H9 (cell line): ENCODE measurements around the gene RAB1A. TPM values are rescaled to one million over a fixed set of nuclear protein-coding genes. Genes with fewer than 3 reads are reported as not detected.

Source experiments
- DNase-seq: peaks from one replicate; pipeline ENCODE4 v3.0.0-alpha.2; 2017
- H2AFZ ChIP-seq: one replicate; pipeline ENCODE4 v1.6.1; 2013; ENCODE audit warnings: mild to moderate bottlenecking, low read length, control low read depth, moderate library complexity
- H2AK5ac ChIP-seq: 2 replicates; pipeline ENCODE4 v1.6.1; 2013; ENCODE audit warnings: low read length, control low read depth, mixed read lengths; ENCODE audit not compliant: insufficient read length
- H2BK120ac ChIP-seq: one replicate; pipeline ENCODE4 v1.6.1; 2013; ENCODE audit warnings: low read depth, mild to moderate bottlenecking, low read length, control low read depth, inconsistent platforms; ENCODE audit not compliant: poor library complexity, severe bottlenecking
- H2BK12ac ChIP-seq: 2 replicates; pipeline ENCODE4 v1.6.1; 2013; ENCODE audit warnings: low read length, control low read depth, mixed read lengths, low read depth; ENCODE audit not compliant: insufficient read length
- H2BK15ac ChIP-seq: 2 replicates; pipeline ENCODE4 v1.6.1; 2013; ENCODE audit warnings: low read depth, low read length, control low read depth
- H2BK20ac ChIP-seq: one replicate; pipeline ENCODE4 v1.6.1; 2013; ENCODE audit warnings: low read depth, mild to moderate bottlenecking, low read length, control low read depth, inconsistent platforms; ENCODE audit not compliant: poor library complexity, severe bottlenecking
- H2BK5ac ChIP-seq: 2 replicates; pipeline ENCODE4 v1.6.1; 2013; ENCODE audit warnings: low read length, control low read depth, mixed read lengths; ENCODE audit not compliant: insufficient read length
- H3K14ac ChIP-seq: 2 replicates; pipeline ENCODE4 v1.6.1; 2013; ENCODE audit warnings: low read length, control low read depth; ENCODE audit not compliant: insufficient read depth
- H3K18ac ChIP-seq: 2 replicates; pipeline ENCODE4 v1.6.1; 2013; ENCODE audit warnings: low read depth, mild to moderate bottlenecking, mixed read lengths, low read length, control low read depth; ENCODE audit not compliant: insufficient read length
- H3K23ac ChIP-seq: 2 replicates; pipeline ENCODE4 v1.6.1; 2013; ENCODE audit warnings: low read length, control low read depth, mixed read lengths, low read depth; ENCODE audit not compliant: insufficient read length
- H3K23me2 ChIP-seq: 2 replicates; pipeline ENCODE4 v1.6.1; 2013; ENCODE audit warnings: low read depth, mild to moderate bottlenecking, mixed read lengths, low read length, control low read depth; ENCODE audit not compliant: insufficient read length, poor library complexity, severe bottlenecking
- H3K27ac ChIP-seq: 2 replicates; pipeline ENCODE4 v1.5.1; 2013; ENCODE audit warnings: low read length, control low read depth, mixed read lengths, low read depth; ENCODE audit not compliant: insufficient read length
- H3K27me3 ChIP-seq: 2 replicates; pipeline ENCODE4 v1.6.1; 2013; ENCODE audit warnings: low read length, control low read depth, inconsistent platforms; ENCODE audit not compliant: insufficient read depth
- H3K4ac ChIP-seq: 2 replicates; pipeline ENCODE4 v1.6.1; 2013; ENCODE audit warnings: low read depth, mild to moderate bottlenecking, control low read depth, inconsistent platforms, low read length, moderate library complexity
- H3K4me1 ChIP-seq: 2 replicates; pipeline ENCODE4 v1.6.1; 2013; ENCODE audit warnings: low read length, control low read depth, inconsistent platforms; ENCODE audit not compliant: insufficient read depth
- H3K4me2 ChIP-seq: 2 replicates; pipeline ENCODE4 v1.6.1; 2013; ENCODE audit warnings: low read length, control low read depth, mixed read lengths; ENCODE audit not compliant: insufficient read length, insufficient read depth
- H3K56ac ChIP-seq: 2 replicates; pipeline ENCODE4 v1.6.1; 2013; ENCODE audit warnings: low read depth, mild to moderate bottlenecking, mixed read lengths, low read length, control low read depth; ENCODE audit not compliant: insufficient read length
- H3K79me1 ChIP-seq: 2 replicates; pipeline ENCODE4 v1.6.1; 2013; ENCODE audit warnings: low read depth, mild to moderate bottlenecking, moderate library complexity, low read length, control low read depth, inconsistent platforms; ENCODE audit not compliant: insufficient read depth, poor library complexity, severe bottlenecking
- H3K79me2 ChIP-seq: 2 replicates; pipeline ENCODE4 v1.6.1; 2013; ENCODE audit warnings: low read length, control low read depth, inconsistent platforms; ENCODE audit not compliant: insufficient read depth
- H3K9ac ChIP-seq: 2 replicates; pipeline ENCODE4 v1.6.1; 2013; ENCODE audit warnings: low read length, control low read depth, mixed read lengths; ENCODE audit not compliant: insufficient read length; ENCODE audit errors: extremely low read depth
- H3K9me3 ChIP-seq: one replicate; pipeline ENCODE4 v1.6.1; 2013; ENCODE audit warnings: low read depth, low read length, inconsistent platforms; ENCODE audit not compliant: control insufficient read depth
- H3T11ph ChIP-seq: one replicate; pipeline ENCODE4 v1.6.1; 2013; ENCODE audit warnings: mild to moderate bottlenecking, low read length, control low read depth, inconsistent platforms
- H4K20me1 ChIP-seq: one replicate; pipeline ENCODE4 v1.6.1; 2013; ENCODE audit not compliant: control insufficient read depth, insufficient read length, insufficient read depth
- H4K5ac ChIP-seq: 2 replicates; pipeline ENCODE4 v1.6.1; 2013; ENCODE audit warnings: low read depth, mild to moderate bottlenecking, mixed read lengths, low read length, control low read depth; ENCODE audit not compliant: insufficient read length
- H4K8ac ChIP-seq: replicated peaks from 2 replicates; pipeline ENCODE4 v1.6.1; 2013; ENCODE audit warnings: low read length, control low read depth, mixed read lengths, low read depth; ENCODE audit not compliant: insufficient read length
- H4K91ac ChIP-seq: 2 replicates; pipeline ENCODE4 v1.6.1; 2013; ENCODE audit warnings: low read depth, mild to moderate bottlenecking, moderate library complexity, mixed read lengths, low read length, control low read depth; ENCODE audit not compliant: insufficient read length
- H3K27ac Mint-ChIP-seq, 3 experiments: 2 replicates in 2 of 3; 3 replicates in 1 of 3; pipeline ENCODE4 v1.8.0; 2020 to 2021; ENCODE audit warnings: mixed read lengths in 3 of 3, mild to moderate bottlenecking in 1 of 3, moderate library complexity in 1 of 3
- H3K27me3 Mint-ChIP-seq: 2 replicates; pipeline ENCODE4 v1.8.0; 2021; ENCODE audit warnings: low read depth, mild to moderate bottlenecking, moderate library complexity, mixed read lengths
- H3K36me3 Mint-ChIP-seq, 3 experiments: 2 replicates in 2 of 3; 3 replicates in 1 of 3; pipeline ENCODE4 v1.8.0; 2020 to 2021; ENCODE audit warnings: low read depth in 3 of 3, mixed read lengths in 3 of 3; ENCODE audit not compliant: insufficient read depth in 1 of 3
- H3K4me1 Mint-ChIP-seq, 2 experiments: 2 replicates each; pipeline ENCODE4 v1.8.0; 2020; ENCODE audit warnings: mixed read lengths in 2 of 2
- H3K4me3 Mint-ChIP-seq, 2 experiments: 2 replicates in 1 of 2; 3 replicates in 1 of 2; pipeline ENCODE4 v1.8.0; 2020 to 2021; ENCODE audit warnings: mild to moderate bottlenecking in 2 of 2, mixed read lengths in 2 of 2, moderate library complexity in 1 of 2
- H3K9me3 Mint-ChIP-seq, 2 experiments: 2 replicates in 1 of 2; 3 replicates in 1 of 2; pipeline ENCODE4 v1.8.0; 2020; ENCODE audit warnings: mild to moderate bottlenecking in 2 of 2, mixed read lengths in 2 of 2, moderate library complexity in 1 of 2
- CTCF ChIP-seq: fragments of 200-600 bp; sonication (generic); conservative IDR thresholded peaks from 3 replicates; pipeline ENCODE4 v1.8.0; 2021; ENCODE audit warnings: antibody characterized with exemption, mild to moderate bottlenecking
- WGBS: extraction: QIAGEN DNeasy Blood & Tissue Kit; methylation state at CpG from one replicate; pipeline ENCODE4 v1.1.7; 2013; ENCODE audit warnings: missing lambda C conversion rate, low lambda C conversion rate, mixed read lengths; ENCODE audit not compliant: insufficient read length; ENCODE audit errors: extremely low coverage; 5-methylcytosine and 5-hydroxymethylcytosine counted together
- total RNA-seq: library from RNA; stranded (reverse); gene quantifications from 2 replicates; pipeline ENCODE4 v1.2.1, GENCODE V29; 2021

The RAB1A gene
- total RNA-seq, 1 experiment from 2014 or later: 112 TPM

DNA sequence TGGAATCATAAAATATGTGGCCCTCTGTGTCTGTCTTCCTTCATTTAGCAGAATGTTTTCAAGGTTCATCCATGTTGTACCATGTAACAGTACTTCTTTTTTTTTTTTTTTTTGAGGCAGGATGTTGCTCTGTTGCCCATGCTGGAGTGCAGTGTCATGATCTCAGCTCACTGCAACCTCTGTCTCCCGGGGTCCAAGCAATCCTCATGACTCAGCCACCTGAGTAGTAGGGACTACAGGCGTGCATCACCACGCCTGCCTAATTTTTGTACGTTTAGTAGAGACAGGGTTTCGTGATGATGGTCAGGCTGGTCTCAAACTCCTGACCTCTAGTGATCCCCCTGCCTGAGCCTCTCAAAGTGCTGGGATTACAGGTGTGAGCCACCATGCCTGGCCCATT lies 31.2 kb downstream of the RAB1A start:
- Histone ChIP-seq H2BK120ac (no peak overlapping the region), H2BK15ac (no peak overlapping the region), H3K18ac (no peak overlapping the region), H3K9me3 (no peaks in the 10 kb centered on the region), H4K5ac (no peak overlapping the region), H3K23me2 (no peaks in the 10 kb centered on the region), H4K91ac (no peak overlapping the region), H3K27ac (no peak overlapping the region), H2AFZ (no peak overlapping the region), H3K14ac (no peak overlapping the region), H3K79me1 (no peaks in the 10 kb centered on the region), H3K27me3 (no peaks in the 10 kb centered on the region), H3K4ac (no peak overlapping the region), H3K4me1 (no peaks in the 10 kb centered on the region), H3K79me2 (no peaks in the 10 kb centered on the region), H4K20me1 (no peaks in the 10 kb centered on the region), H3K23ac (no peak overlapping the region), H3K9ac (no peak overlapping the region), H4K8ac (no peak overlapping the region), H2BK12ac (no peak overlapping the region), H2AK5ac (no peak overlapping the region), H3K56ac (no peak overlapping the region), H3T11ph (no peak overlapping the region), H2BK20ac (no peak overlapping the region), H3K4me2 (no peak overlapping the region), H2BK5ac (no peak overlapping the region)
- H3K36me3 Mint-ChIP-seq: peaks cover 13 to 57% (median 36%) of the 10 kb centered on the region in 3 experiments; a peak in 6 of 7 replicates
- WGBS: no CpG with 5 or more reads among the region's 5 CpGs
- H3K9me3 Mint-ChIP-seq: no peaks in the 10 kb centered on the region
- no peaks in the 10 kb centered on the region for H3K27me3 Mint-ChIP-seq
- no peak for TF ChIP-seq CTCF
- H3K4me1 Mint-ChIP-seq: no peaks in the 10 kb centered on the region
- DNase-seq: no peak
- H3K27ac Mint-ChIP-seq: no peak overlapping the region
- H3K4me3 Mint-ChIP-seq: no peak overlapping the region
